HepG2 (cell line): ENCODE measurements around the gene TTPAL. TPM values are rescaled to one million over a fixed set of nuclear protein-coding genes. Genes with fewer than 3 reads are reported as not detected.
A peak's percentile ranks its signal among the peaks of the same experiment; 100 is the strongest.

Experiments used
- ATF1 ChIP-seq: IDR thresholded peaks from 2 replicates; pipeline ENCODE4 v1.6.1; 2016; ENCODE audit warnings: mild to moderate bottlenecking, control low read depth
- CBX5 ChIP-seq: sonication (generic); formaldehyde crosslinking; IDR thresholded peaks from 2 replicates; pipeline ENCODE4 v1.4.0; 2020; ENCODE audit warnings: missing genetic modification reagents, borderline replicate concordance
- CEBPZ ChIP-seq: IDR thresholded peaks from 2 replicates; pipeline ENCODE4 v1.6.1; 2012; ENCODE audit warnings: low read length, improper control_type of control experiment
- GPBP1L1 ChIP-seq: sonication (generic); formaldehyde crosslinking; IDR thresholded peaks from 2 replicates; pipeline ENCODE4 v1.5.0; 2020; ENCODE audit warnings: mild to moderate bottlenecking, missing genetic modification reagents
- HMG20A ChIP-seq: IDR thresholded peaks from 2 replicates; pipeline ENCODE4 v1.6.1; 2016; ENCODE audit warnings: borderline replicate concordance
- HMG20B ChIP-seq: conservative IDR thresholded peaks from 2 replicates; pipeline ENCODE4 v1.6.1; 2016; ENCODE audit warnings: missing genetic modification reagents, missing compliant biosample characterization
- NR2F1 ChIP-seq, 2 experiments: fragments of 450-650 bp in 1 of 2; formaldehyde crosslinking in 1 of 2; IDR thresholded peaks; 2 replicates each; pipeline versions ENCODE4 v1.5.0 to v1.6.1; 2016 to 2020; ENCODE audit warnings: mild to moderate bottlenecking in 1 of 2, missing compliant biosample characterization in 1 of 2, missing genetic modification reagents in 1 of 2, moderate library complexity in 1 of 2
- POGZ ChIP-seq: sonication (generic); formaldehyde crosslinking; IDR thresholded peaks from 2 replicates; pipeline ENCODE4 v1.4.0; 2020; ENCODE audit warnings: mild to moderate bottlenecking, missing genetic modification reagents
- TRIM22 ChIP-seq: fragments of 450-650 bp; IDR thresholded peaks from 2 replicates; pipeline ENCODE4 v1.6.1; 2017
- ZBTB7B ChIP-seq: sonication (generic); formaldehyde crosslinking; IDR thresholded peaks from 2 replicates; pipeline ENCODE4 v1.4.0; 2020; ENCODE audit warnings: missing genetic modification reagents
- ZNF275 ChIP-seq: sonication (generic); formaldehyde crosslinking; IDR thresholded peaks from 2 replicates; pipeline ENCODE4 v1.8.0; 2022; ENCODE audit warnings: missing genetic modification reagents, mild to moderate bottlenecking, inconsistent platforms, borderline replicate concordance
- ZNF281 ChIP-seq: sonication (generic); formaldehyde crosslinking; IDR thresholded peaks from 2 replicates; pipeline ENCODE4 v1.4.0; 2020; ENCODE audit warnings: missing genetic modification reagents, borderline replicate concordance
- ZNF30 ChIP-seq: sonication (generic); formaldehyde crosslinking; IDR thresholded peaks from 2 replicates; pipeline ENCODE4 v1.5.0; 2020; ENCODE audit warnings: mild to moderate bottlenecking, missing genetic modification reagents
- ZNF605 ChIP-seq: sonication (generic); formaldehyde crosslinking; IDR thresholded peaks from 2 replicates; pipeline ENCODE4 v1.8.0; 2022; ENCODE audit warnings: mild to moderate bottlenecking, missing genetic modification reagents
- ZNF616 ChIP-seq: sonication (generic); formaldehyde crosslinking; IDR thresholded peaks from 2 replicates; pipeline ENCODE4 v1.5.0; 2020; ENCODE audit warnings: low read depth, mild to moderate bottlenecking, missing genetic modification reagents
- ZNF766 ChIP-seq: sonication (generic); formaldehyde crosslinking; IDR thresholded peaks from 2 replicates; pipeline ENCODE4 v1.5.0; 2020; ENCODE audit warnings: missing genetic modification reagents, borderline replicate concordance
- ZNF792 ChIP-seq: IDR thresholded peaks from 2 replicates; pipeline ENCODE4 v1.6.1; 2016
- ZSCAN31 ChIP-seq: sonication (generic); formaldehyde crosslinking; IDR thresholded peaks from 2 replicates; pipeline ENCODE4 v1.5.0; 2020; ENCODE audit warnings: low read depth, mild to moderate bottlenecking, missing genetic modification reagents
- polyA plus RNA-seq, 8 experiments: library from polyadenylated mRNA; depleted of rRNA in 3 of 8; stranded (reverse) in 7 of 8; unstranded in 1 of 8; fragments of >200 nt; fragmentation: Illumina TruSeq in 4 of 8; extraction: Trizol in 4 of 8; gene quantifications; 2 replicates each; pipeline versions ENCODE4 v1.2.1 to v1.2.3, GENCODE V29; 2011 to 2016; ENCODE audit warnings: low read depth in 4 of 8, missing spikeins in 1 of 8, mixed read lengths in 1 of 8; ENCODE audit not compliant: insufficient read depth in 1 of 8
- total RNA-seq, 5 experiments: library from RNA; depleted of rRNA; stranded (reverse); fragments of >200 nt; fragmentation: Illumina TruSeq; extraction: Trizol; gene quantifications; 2 replicates each; pipeline ENCODE4 v1.2.3, GENCODE V29; 2016; ENCODE audit warnings: low read depth in 1 of 5

The TTPAL gene
- total and polyA plus RNA-seq, 2 of the 13 experiments (the other 11 are each of a cell fraction or from before 2014, with no cell fraction given): 4.3 to 18.8 TPM

GRCh38 chr20:44433751-44434538 is 41.7 kb upstream of the TTPAL start (continued):
- 0 out of 2 replicates have a peak, but pooled peaks have one; percentile 16 for TF ChIP-seq ZNF281 (CRISPR knock-in tag)
- TF ChIP-seq POGZ (CRISPR knock-in tag): no peak; the same call in 1 of the 2 replicates
- TF ChIP-seq HMG20B (CRISPR knock-in tag): peak; percentile 25; the same call in 1 of the 2 replicates
- TF ChIP-seq ZNF792: peak; percentile 78
- TF ChIP-seq HMG20A (CRISPR knock-in tag): peak; percentile 36; the same call in 1 of the 2 replicates
- TF ChIP-seq ZBTB7B (CRISPR knock-in tag): no peak; the same call in 1 of the 2 replicates
- no peak for TF ChIP-seq CEBPZ
- peak; percentile 50; the same call in 1 of the 2 replicates for TF ChIP-seq ZSCAN31 (CRISPR knock-in tag)
- TF ChIP-seq ZNF605 (CRISPR knock-in tag): peak; percentile 99
- TF ChIP-seq CBX5 (CRISPR knock-in tag): peak; percentile 27; the same call in 1 of the 2 replicates
- no peak for TF ChIP-seq TRIM22
- TF ChIP-seq ZNF30 (CRISPR knock-in tag): no peak
- no peak; a peak in 1 of 4 replicates for TF ChIP-seq NR2F1 (CRISPR knock-in tag; IDR thresholded peaks at IDR 0.05)
- no peak for TF ChIP-seq ATF1 (CRISPR knock-in tag)
- no peak for TF ChIP-seq ZNF616
- peak; percentile 35 for TF ChIP-seq ZNF766 (CRISPR knock-in tag)
- no peak for TF ChIP-seq GPBP1L1 (CRISPR knock-in tag)
- peak; percentile 22; the same call in 1 of the 2 replicates for TF ChIP-seq ZNF275 (CRISPR knock-in tag)
